Neural cell (in vitro differentiated cells): ENCODE results near the gene OSBPL8. TPM values are rescaled to one million over a fixed set of nuclear protein-coding genes. Genes with fewer than 3 reads are reported as not detected.

ENCODE experiments used
- H2AFZ ChIP-seq: fragments of 200-600, 300-800 bp; sonication (generic), shearing (Covaris generic); 2 replicates; pipeline ENCODE4 v1.6.0; 2014; ENCODE audit warnings: low read depth, mild to moderate bottlenecking, antibody characterized with exemption, low read length, moderate library complexity
- H3F3A ChIP-seq: fragments of 200-600 bp; shearing (Covaris generic); 2 replicates; pipeline ENCODE4 v1.6.1; 2016; ENCODE audit warnings: mild to moderate bottlenecking, moderate library complexity, mixed read lengths, antibody characterized with exemption, low read length; ENCODE audit not compliant: insufficient read depth, poor library complexity, severe bottlenecking
- H3K27ac ChIP-seq: fragments of 200-600, 300-800 bp; sonication (generic), shearing (Covaris generic); 2 replicates; pipeline ENCODE4 v1.5.1; 2014; ENCODE audit warnings: mild to moderate bottlenecking, low read length, moderate library complexity
- H3K27me3 ChIP-seq: fragments of 300-800, 200-600 bp; sonication (generic), shearing (Covaris generic); 2 replicates; pipeline ENCODE4 v1.6.0; 2014; ENCODE audit warnings: mild to moderate bottlenecking, low read depth, low read length, moderate library complexity; ENCODE audit not compliant: insufficient read depth
- H3K36me3 ChIP-seq: fragments of 300-800, 200-600 bp; sonication (generic), shearing (Covaris generic); 2 replicates; pipeline ENCODE4 v1.5.1; 2014; ENCODE audit warnings: mild to moderate bottlenecking, antibody characterized with exemption, low read length, moderate library complexity; ENCODE audit not compliant: insufficient read depth
- H3K4me2 ChIP-seq: fragments of 300-800, 200-600 bp; sonication (generic), shearing (Covaris generic); 2 replicates; pipeline ENCODE4 v1.6.0; 2014; ENCODE audit warnings: mild to moderate bottlenecking, low read length
- H3K4me3 ChIP-seq: fragments of 300-800, 200-600 bp; sonication (generic), shearing (Covaris generic); 2 replicates; pipeline ENCODE4 v1.5.1; 2014; ENCODE audit warnings: mild to moderate bottlenecking, low read length, moderate library complexity
- H3K79me2 ChIP-seq: fragments of 200-600 bp; shearing (Covaris generic); replicated peaks from 2 replicates; pipeline ENCODE4 v1.6.0; 2014; ENCODE audit warnings: mild to moderate bottlenecking, low read length, moderate library complexity; ENCODE audit not compliant: insufficient read depth
- H3K9ac ChIP-seq: fragments of 300-800, 200-600 bp; sonication (generic), shearing (Covaris generic); 2 replicates; pipeline ENCODE4 v1.6.1; 2016; ENCODE audit warnings: mild to moderate bottlenecking, low read length, mixed read lengths
- H3K9me2 ChIP-seq: fragments of 200-600 bp; shearing (Covaris generic); 2 replicates; pipeline ENCODE4 v1.6.1; 2016; ENCODE audit warnings: mild to moderate bottlenecking, low read length, mixed read lengths; ENCODE audit not compliant: insufficient read depth
- H3K9me3 ChIP-seq: fragments of 200-600, 300-800 bp; sonication (generic), shearing (Covaris generic); 2 replicates; pipeline ENCODE4 v1.6.1; 2016; ENCODE audit warnings: mild to moderate bottlenecking, mixed run types, low read length, moderate library complexity, mixed read lengths
- H4K20me1 ChIP-seq: fragments of 200-600 bp; shearing (Covaris generic); 2 replicates; pipeline ENCODE4 v1.6.1; 2016; ENCODE audit warnings: mild to moderate bottlenecking, mixed run types; ENCODE audit not compliant: insufficient read depth
- EP300 ChIP-seq: fragments of 450-650 bp; conservative IDR thresholded peaks from 2 replicates; pipeline ENCODE4 v1.6.1; 2014; ENCODE audit warnings: antibody characterized with exemption, mild to moderate bottlenecking, moderate library complexity; ENCODE audit not compliant: poor library complexity, severe bottlenecking
- EZH2 ChIP-seq: fragments of 200-600, 300-800 bp; shearing (Covaris generic), sonication (generic); IDR thresholded peaks from 2 replicates; pipeline ENCODE4 v1.6.1; 2014; ENCODE audit warnings: antibody characterized with exemption, low read length, borderline replicate concordance, mild to moderate bottlenecking; ENCODE audit not compliant: insufficient read depth, poor library complexity, severe bottlenecking
- MXI1 ChIP-seq: fragments of 450-650 bp; conservative IDR thresholded peaks from 2 replicates; pipeline ENCODE4 v1.6.1; 2014; ENCODE audit warnings: antibody characterized with exemption, mild to moderate bottlenecking; ENCODE audit not compliant: poor library complexity, severe bottlenecking
- POLR2AphosphoS5 ChIP-seq: IDR thresholded peaks from 2 replicates; pipeline ENCODE4 v1.6.1; 2012
- RAD21 ChIP-seq: fragments of 450-650 bp; conservative IDR thresholded peaks from 2 replicates; pipeline ENCODE4 v1.6.1; 2014; ENCODE audit warnings: antibody characterized with exemption, mild to moderate bottlenecking, moderate library complexity
- REST ChIP-seq: IDR thresholded peaks from 2 replicates; pipeline ENCODE4 v1.6.1; 2012; ENCODE audit warnings: borderline replicate concordance
- SMC3 ChIP-seq: fragments of 450-650 bp; conservative IDR thresholded peaks from 2 replicates; pipeline ENCODE4 v1.6.1; 2014; ENCODE audit warnings: antibody characterized with exemption, mild to moderate bottlenecking, moderate library complexity; ENCODE audit not compliant: poor library complexity
- TAF1 ChIP-seq: IDR thresholded peaks from 2 replicates; pipeline ENCODE4 v1.6.1; 2012; ENCODE audit warnings: low read depth
- polyA plus RNA-seq: library from polyadenylated mRNA; depleted of rRNA; stranded (reverse); fragments of >200 nt; gene quantifications from 2 replicates; pipeline ENCODE4 v1.2.3, GENCODE V29; 2014
- TF ChIP-seq, protein P1 (sequence below): fragments of 450-650 bp; IDR thresholded peaks from 2 replicates; pipeline ENCODE4 v1.5.1; 2014; ENCODE audit warnings: antibody characterized with exemption, mild to moderate bottlenecking, moderate library complexity; ENCODE audit not compliant: poor library complexity, severe bottlenecking

Gene OSBPL8
- polyA plus RNA-seq, 1 donor from 2014 or later, result 126 TPM

- Histone ChIP-seq H3K27ac (no peak overlapping the region), H4K20me1 (no peaks in the 10 kb centered on the region), H3K9me2 (no peaks in the 10 kb centered on the region), H3K79me2 (no peaks in the 10 kb centered on the region), H3K9ac (no peak overlapping the region), H3K4me2 (no peak overlapping the region), H3K36me3 (no peaks in the 10 kb centered on the region), H2AFZ (no peak overlapping the region), H3F3A (no peaks in the 10 kb centered on the region), H3K27me3 (no peaks in the 10 kb centered on the region), H3K9me3 (no peaks in the 10 kb centered on the region), H3K4me3 (no peak overlapping the region)
- TF ChIP-seq SMC3 (no peak), POLR2AphosphoS5 (no peak), REST (no peak), MXI1 (no peak), TAF1 (no peak), RAD21 (no peak), EZH2 (no peak), EP300 (no peak)
- TF ChIP-seq, protein P1, sequence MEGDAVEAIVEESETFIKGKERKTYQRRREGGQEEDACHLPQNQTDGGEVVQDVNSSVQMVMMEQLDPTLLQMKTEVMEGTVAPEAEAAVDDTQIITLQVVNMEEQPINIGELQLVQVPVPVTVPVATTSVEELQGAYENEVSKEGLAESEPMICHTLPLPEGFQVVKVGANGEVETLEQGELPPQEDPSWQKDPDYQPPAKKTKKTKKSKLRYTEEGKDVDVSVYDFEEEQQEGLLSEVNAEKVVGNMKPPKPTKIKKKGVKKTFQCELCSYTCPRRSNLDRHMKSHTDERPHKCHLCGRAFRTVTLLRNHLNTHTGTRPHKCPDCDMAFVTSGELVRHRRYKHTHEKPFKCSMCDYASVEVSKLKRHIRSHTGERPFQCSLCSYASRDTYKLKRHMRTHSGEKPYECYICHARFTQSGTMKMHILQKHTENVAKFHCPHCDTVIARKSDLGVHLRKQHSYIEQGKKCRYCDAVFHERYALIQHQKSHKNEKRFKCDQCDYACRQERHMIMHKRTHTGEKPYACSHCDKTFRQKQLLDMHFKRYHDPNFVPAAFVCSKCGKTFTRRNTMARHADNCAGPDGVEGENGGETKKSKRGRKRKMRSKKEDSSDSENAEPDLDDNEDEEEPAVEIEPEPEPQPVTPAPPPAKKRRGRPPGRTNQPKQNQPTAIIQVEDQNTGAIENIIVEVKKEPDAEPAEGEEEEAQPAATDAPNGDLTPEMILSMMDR, result no peak
Measured at GRCh38 chr12:76595056-76595455, 35.5 kb upstream of the OSBPL8 start.

- H3K36me3 ChIP-seq, result no peaks in the 10 kb centered on the region
- no peaks in the 10 kb centered on the region for H4K20me1 ChIP-seq
- no peak overlapping the region for H2AFZ ChIP-seq
- H3K27me3 ChIP-seq, result no peaks in the 10 kb centered on the region
- H3K4me3 ChIP-seq, result no peak overlapping the region
- no peaks in the 10 kb centered on the region for H3F3A ChIP-seq
- no peak overlapping the region for H3K27ac ChIP-seq
- no peaks in the 10 kb centered on the region for H3K79me2 ChIP-seq
- no peak overlapping the region for H3K4me2 ChIP-seq
- no peaks in the 10 kb centered on the region for H3K9me2 ChIP-seq
- no peak overlapping the region for H3K9ac ChIP-seq
- H3K9me3 ChIP-seq, result no peaks in the 10 kb centered on the region
- no peak for TF ChIP-seq MXI1
- no peak for TF ChIP-seq POLR2AphosphoS5
- TF ChIP-seq EZH2, result no peak
- TF ChIP-seq SMC3, result no peak
- no peak for TF ChIP-seq REST
- no peak for TF ChIP-seq TAF1
- no peak for TF ChIP-seq RAD21
- TF ChIP-seq EP300, result no peak
- TF ChIP-seq, protein P1, result no peak
Measured at GRCh38 chr12:76591476-76591875, 31.9 kb upstream of the OSBPL8 start.
